ENCODE measurements around the gene SMPD2.

DNA sequence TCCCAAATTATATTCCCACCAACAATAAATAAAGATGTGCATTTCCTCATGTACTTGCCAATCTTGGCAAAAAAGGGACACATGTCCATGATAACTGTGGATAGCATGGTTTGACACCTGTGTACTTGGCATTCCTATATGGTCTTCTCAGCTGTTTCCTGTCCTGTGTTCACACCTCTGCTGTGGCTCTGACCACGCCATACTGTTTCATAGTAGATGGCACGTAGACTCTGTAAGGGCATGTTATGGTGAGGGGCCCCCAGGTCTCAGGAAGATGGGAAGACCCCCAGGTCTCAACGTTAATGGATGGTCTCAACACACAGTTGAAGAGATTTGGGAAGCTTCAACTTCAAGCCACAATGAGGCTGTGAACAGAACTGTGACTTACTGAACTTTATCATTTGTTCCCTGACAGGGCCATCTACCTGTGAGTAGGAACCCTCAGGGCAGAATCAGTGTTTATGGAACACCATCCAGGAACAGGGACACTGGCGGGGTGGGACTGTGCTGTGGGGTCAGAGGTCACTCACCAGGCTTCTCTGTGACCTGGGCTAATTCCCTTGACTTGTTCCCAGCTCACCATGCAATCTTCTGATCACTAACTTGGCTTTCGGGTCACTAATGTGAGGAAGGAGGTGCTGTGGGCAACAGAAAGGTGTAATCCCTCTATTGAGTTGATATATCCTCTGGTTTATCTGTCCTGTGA is 30.7 kb downstream of the SMPD2 start:
- TF ChIP-seq CTCF (conservative IDR thresholded peaks at IDR 0.05; ENCODE audit: low read depth in 2 of 2) (no peak), REST (IDR thresholded peaks at IDR 0.05; ENCODE audit: unreplicated experiment) (no peak), EZH2phosphoT487 (IDR thresholded peaks at IDR 0.05; ENCODE audit: unreplicated experiment) (no peak)

Data from GM23338 (cell line).